ENCODE measurements around the gene VSIR. TPM values are rescaled to one million over a fixed set of nuclear protein-coding genes. Genes with fewer than 3 reads are reported as not detected.
A peak's percentile ranks its signal among the peaks of the same experiment; 100 is the strongest.

The VSIR gene
- polyA plus RNA-seq, 1 of the 3 experiments (the other 2 are of a cell fraction): 11.3 TPM

- POLR2A ChIA-PET: interaction anchor here (0.7 to 1.4 kb wide), 3 partner anchors 10 to 61 kb away, joined by 3 to 4 read pairs (median 4); no protein-coding TSS in a partner anchor
- Histone ChIP-seq H3K79me2 (ENCODE audit: insufficient read depth) (no peaks in the 10 kb centered on the region), H3K4me2 (no peak overlapping the region), H4K20me1 (ENCODE audit: insufficient read depth) (no peaks in the 10 kb centered on the region), H3K36me3 (replicated peaks in 1 of 2; ENCODE audit: control insufficient read depth in 1 of 2, insufficient read depth in 2 of 2, low read length in 1 of 2) (no peaks in the 10 kb centered on the region), H2AFZ (ENCODE audit: low read depth) (no peak overlapping the region), H3K4me1 (ENCODE audit: control insufficient read depth in 1 of 2, insufficient read depth in 2 of 2, low read depth in 1 of 2, low read length in 1 of 2) (peaks cover 0 to 16% of the 10 kb centered on the region in 2 experiments; a peak in 1 of 4 replicates), H3K9me2 (no peaks in the 10 kb centered on the region), H3K9me3 (no peaks in the 10 kb centered on the region), H3F3A (replicated peaks; ENCODE audit: insufficient read depth) (no peaks in the 10 kb centered on the region), H3K9ac (no peak overlapping the region), H3K27me3 (ENCODE audit: insufficient read depth) (no peaks in the 10 kb centered on the region), H3K27ac (ENCODE audit: low read depth in 2 of 2, low read length in 1 of 2) (no peak overlapping the region), H3K4me3 (ENCODE audit: low read depth in 2 of 2, low read length in 1 of 2) (no peak overlapping the region)
- CTCF ChIA-PET: interaction anchor here (0.9 to 1.5 kb wide), 4 partner anchors 16 to 188 kb away, joined by 3 to 11 read pairs (median 4); partner anchors contain the start of gene VSIR
- 84% methylated on average over 9 of the region's 11 CpGs for WGBS (ENCODE audit: low lambda C conversion rate)
- peak; percentile 70 for DNase-seq
- TF ChIP-seq NFIC (IDR thresholded peaks at IDR 0.05; ENCODE audit: borderline replicate concordance) (no peak), MAX (IDR thresholded peaks at IDR 0.05; ENCODE audit: low read depth) (no peak), RCOR1 (IDR thresholded peaks at IDR 0.05; ENCODE audit: low read length) (no peak), RXRA (IDR thresholded peaks at IDR 0.05; ENCODE audit: borderline replicate concordance, low read depth) (no peak), NRF1 (IDR thresholded peaks at IDR 0.05; ENCODE audit: low read depth, low read length) (no peak), RAD21 (IDR thresholded peaks at IDR 0.05; ENCODE audit: low read length) (no peak), FOXJ3 (CRISPR knock-in tag; IDR thresholded peaks at IDR 0.05) (no peak), EP300 (IDR thresholded peaks at IDR 0.05; ENCODE audit: borderline replicate concordance in 1 of 2, low read depth in 1 of 2, low read length in 1 of 2) (no peak), MXI1 (IDR thresholded peaks at IDR 0.05; ENCODE audit: low read depth, low read length) (no peak), EZH2phosphoT487 (IDR thresholded peaks at IDR 0.05; ENCODE audit: borderline replicate concordance, low read depth) (no peak), FOSL2 (IDR thresholded peaks at IDR 0.05; ENCODE audit: borderline replicate concordance, low read depth) (no peak), CTCF (IDR thresholded peaks at IDR 0.05) (no peak), JUND (IDR thresholded peaks at IDR 0.05) (no peak), IRF3 (IDR thresholded peaks at IDR 0.05; ENCODE audit: low read depth, low read length) (no peak), GABPA (IDR thresholded peaks at IDR 0.05; ENCODE audit: low read depth) (no peak), YY1 (IDR thresholded peaks at IDR 0.05; ENCODE audit: low read depth) (no peak), TCF12 (IDR thresholded peaks at IDR 0.05) (no peak), TEAD4 (IDR thresholded peaks at IDR 0.05; ENCODE audit: borderline replicate concordance, insufficient read depth) (no peak)
- TF ChIP-seq, protein P1, sequence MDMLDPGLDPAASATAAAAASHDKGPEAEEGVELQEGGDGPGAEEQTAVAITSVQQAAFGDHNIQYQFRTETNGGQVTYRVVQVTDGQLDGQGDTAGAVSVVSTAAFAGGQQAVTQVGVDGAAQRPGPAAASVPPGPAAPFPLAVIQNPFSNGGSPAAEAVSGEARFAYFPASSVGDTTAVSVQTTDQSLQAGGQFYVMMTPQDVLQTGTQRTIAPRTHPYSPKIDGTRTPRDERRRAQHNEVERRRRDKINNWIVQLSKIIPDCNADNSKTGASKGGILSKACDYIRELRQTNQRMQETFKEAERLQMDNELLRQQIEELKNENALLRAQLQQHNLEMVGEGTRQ (IDR thresholded peaks at IDR 0.05; ENCODE audit: borderline replicate concordance, low read depth, low read length): no peak
Measured at GRCh38 chr10:71757399-71757922, 15.9 kb downstream of the VSIR start.
